Measurements from ENCODE around the gene SCAMP5. TPM values are rescaled to one million over a fixed set of nuclear protein-coding genes. Genes with fewer than 3 reads are reported as not detected.

SCAMP5 gene
- total RNA-seq, 1 experiment from 2014 or later, result 70.1 TPM

GRCh38 chr15:74960995-74961588, 34.3 kb upstream of the SCAMP5 start:
- DNase-seq (ENCODE audit: low spot score) (no peak), ATAC-seq (no peak)
- CTCF ChIA-PET, result interaction anchor here (1.0 to 2.7 kb wide), 5 partner anchors 11 to 241 kb away, joined by 4 to 14 read pairs (median 5); partner anchors contain the start of genes C15orf39 and SCAMP5
- peaks cover 47% of the 10 kb centered on the region for H3K27me3 Mint-ChIP-seq (ENCODE audit: low read depth)
- no peaks in the 10 kb centered on the region for H3K36me3 Mint-ChIP-seq
- no peak overlapping the region for H3K4me3 Mint-ChIP-seq
- no peaks in the 10 kb centered on the region for H3K9me3 Mint-ChIP-seq
- H3K27ac Mint-ChIP-seq, result no peak overlapping the region
- POLR2A ChIA-PET, result no interaction called here
- peaks cover 31% of the 10 kb centered on the region for H3K4me1 Mint-ChIP-seq
- TF ChIP-seq TP53 (CRISPR knock-in tag; IDR thresholded peaks at IDR 0.05) (no peak), IRF1 (CRISPR knock-in tag; IDR thresholded peaks at IDR 0.05) (no peak), ZNF263 (CRISPR knock-in tag; IDR thresholded peaks at IDR 0.05; ENCODE audit: low read depth) (no peak), FOXP1 (CRISPR knock-in tag; IDR thresholded peaks at IDR 0.05; ENCODE audit: borderline replicate concordance) (no peak), TEAD1 (CRISPR knock-in tag; IDR thresholded peaks at IDR 0.05) (no peak), FOXK1 (CRISPR knock-in tag; IDR thresholded peaks at IDR 0.05) (no peak), GTF2I (CRISPR knock-in tag; conservative IDR thresholded peaks at IDR 0.05) (no peak), CREM (CRISPR knock-in tag; IDR thresholded peaks at IDR 0.05) (no peak), SP1 (CRISPR knock-in tag; conservative IDR thresholded peaks at IDR 0.05) (no peak), ATF2 (CRISPR knock-in tag; IDR thresholded peaks at IDR 0.05; ENCODE audit: borderline replicate concordance, low read depth) (no peak), CREB1 (CRISPR knock-in tag; IDR thresholded peaks at IDR 0.05) (no peak), JAZF1 (CRISPR knock-in tag; IDR thresholded peaks at IDR 0.05) (no peak), ZNF396 (CRISPR knock-in tag; IDR thresholded peaks at IDR 0.05; ENCODE audit: borderline replicate concordance) (no peak), NFATC4 (CRISPR knock-in tag; IDR thresholded peaks at IDR 0.05) (no peak), SOX15 (CRISPR knock-in tag; IDR thresholded peaks at IDR 0.05) (no peak), IRF2 (CRISPR knock-in tag; IDR thresholded peaks at IDR 0.05; ENCODE audit: borderline replicate concordance, low read depth) (no peak), GABPB1 (CRISPR knock-in tag; IDR thresholded peaks at IDR 0.05) (no peak)
- TF ChIP-seq, protein P1, sequence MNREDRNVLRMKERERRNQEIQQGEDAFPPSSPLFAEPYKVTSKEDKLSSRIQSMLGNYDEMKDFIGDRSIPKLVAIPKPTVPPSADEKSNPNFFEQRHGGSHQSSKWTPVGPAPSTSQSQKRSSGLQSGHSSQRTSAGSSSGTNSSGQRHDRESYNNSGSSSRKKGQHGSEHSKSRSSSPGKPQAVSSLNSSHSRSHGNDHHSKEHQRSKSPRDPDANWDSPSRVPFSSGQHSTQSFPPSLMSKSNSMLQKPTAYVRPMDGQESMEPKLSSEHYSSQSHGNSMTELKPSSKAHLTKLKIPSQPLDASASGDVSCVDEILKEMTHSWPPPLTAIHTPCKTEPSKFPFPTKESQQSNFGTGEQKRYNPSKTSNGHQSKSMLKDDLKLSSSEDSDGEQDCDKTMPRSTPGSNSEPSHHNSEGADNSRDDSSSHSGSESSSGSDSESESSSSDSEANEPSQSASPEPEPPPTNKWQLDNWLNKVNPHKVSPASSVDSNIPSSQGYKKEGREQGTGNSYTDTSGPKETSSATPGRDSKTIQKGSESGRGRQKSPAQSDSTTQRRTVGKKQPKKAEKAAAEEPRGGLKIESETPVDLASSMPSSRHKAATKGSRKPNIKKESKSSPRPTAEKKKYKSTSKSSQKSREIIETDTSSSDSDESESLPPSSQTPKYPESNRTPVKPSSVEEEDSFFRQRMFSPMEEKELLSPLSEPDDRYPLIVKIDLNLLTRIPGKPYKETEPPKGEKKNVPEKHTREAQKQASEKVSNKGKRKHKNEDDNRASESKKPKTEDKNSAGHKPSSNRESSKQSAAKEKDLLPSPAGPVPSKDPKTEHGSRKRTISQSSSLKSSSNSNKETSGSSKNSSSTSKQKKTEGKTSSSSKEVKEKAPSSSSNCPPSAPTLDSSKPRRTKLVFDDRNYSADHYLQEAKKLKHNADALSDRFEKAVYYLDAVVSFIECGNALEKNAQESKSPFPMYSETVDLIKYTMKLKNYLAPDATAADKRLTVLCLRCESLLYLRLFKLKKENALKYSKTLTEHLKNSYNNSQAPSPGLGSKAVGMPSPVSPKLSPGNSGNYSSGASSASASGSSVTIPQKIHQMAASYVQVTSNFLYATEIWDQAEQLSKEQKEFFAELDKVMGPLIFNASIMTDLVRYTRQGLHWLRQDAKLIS (CRISPR knock-in tag; IDR thresholded peaks at IDR 0.05; ENCODE audit: borderline replicate concordance), result no peak

GRCh38 chr15:74961616-74962015, 33.7 kb upstream of the SCAMP5 start:
- Mint-ChIP-seq H3K4me3 (no peak overlapping the region), H3K27ac (no peak overlapping the region), H3K9me3 (no peaks in the 10 kb centered on the region), H3K36me3 (no peaks in the 10 kb centered on the region), H3K4me1 (peaks cover 31% of the 10 kb centered on the region), H3K27me3 (ENCODE audit: low read depth) (peaks cover 47% of the 10 kb centered on the region)
- ChIA-PET CTCF (interaction anchor here (1.0 to 1.1 kb wide), 2 partner anchors 11 to 26 kb away, joined by 4 to 5 read pairs; no protein-coding TSS in a partner anchor), POLR2A (interaction anchor here (0.6 kb wide), 1 partner anchor 58 kb away, joined by 4 read pairs; no protein-coding TSS in a partner anchor)
- DNase-seq (ENCODE audit: low spot score), result no peak
- ATAC-seq, result no peak
- TF ChIP-seq JAZF1 (CRISPR knock-in tag; IDR thresholded peaks at IDR 0.05) (no peak), CDX4 (CRISPR knock-in tag; IDR thresholded peaks at IDR 0.05; ENCODE audit: borderline replicate concordance) (no peak), ZNF396 (CRISPR knock-in tag; IDR thresholded peaks at IDR 0.05; ENCODE audit: borderline replicate concordance) (no peak), NFE2L1 (CRISPR knock-in tag; IDR thresholded peaks at IDR 0.05) (no peak), SMAD4 (CRISPR knock-in tag; IDR thresholded peaks at IDR 0.05) (no peak), TEAD4 (CRISPR knock-in tag; IDR thresholded peaks at IDR 0.05) (no peak), GTF2I (CRISPR knock-in tag; conservative IDR thresholded peaks at IDR 0.05) (no peak), RELA (CRISPR knock-in tag; IDR thresholded peaks at IDR 0.05; ENCODE audit: borderline replicate concordance) (no peak), ZNF281 (CRISPR knock-in tag; IDR thresholded peaks at IDR 0.05) (no peak)
- TF ChIP-seq, protein P2, sequence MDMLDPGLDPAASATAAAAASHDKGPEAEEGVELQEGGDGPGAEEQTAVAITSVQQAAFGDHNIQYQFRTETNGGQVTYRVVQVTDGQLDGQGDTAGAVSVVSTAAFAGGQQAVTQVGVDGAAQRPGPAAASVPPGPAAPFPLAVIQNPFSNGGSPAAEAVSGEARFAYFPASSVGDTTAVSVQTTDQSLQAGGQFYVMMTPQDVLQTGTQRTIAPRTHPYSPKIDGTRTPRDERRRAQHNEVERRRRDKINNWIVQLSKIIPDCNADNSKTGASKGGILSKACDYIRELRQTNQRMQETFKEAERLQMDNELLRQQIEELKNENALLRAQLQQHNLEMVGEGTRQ (CRISPR knock-in tag; IDR thresholded peaks at IDR 0.05), result no peak
- TF ChIP-seq, protein P3, sequence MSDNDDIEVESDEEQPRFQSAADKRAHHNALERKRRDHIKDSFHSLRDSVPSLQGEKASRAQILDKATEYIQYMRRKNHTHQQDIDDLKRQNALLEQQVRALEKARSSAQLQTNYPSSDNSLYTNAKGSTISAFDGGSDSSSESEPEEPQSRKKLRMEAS (CRISPR knock-in tag; IDR thresholded peaks at IDR 0.05), result no peak

Data from WTC11 (cell line).